GM12865 (cell line): ENCODE data around the gene KRTAP19-6.

Experiments used
- DNase-seq: peaks from one replicate; pipeline ENCODE4 v3.0.0; 2010; ENCODE audit warnings: low read depth
- H3K4me3 ChIP-seq: 2 replicates; pipeline ENCODE4 v1.5.1; 2011; ENCODE audit warnings: mild to moderate bottlenecking, low read depth, low read length, control low read depth
- CTCF ChIP-seq: IDR thresholded peaks from 2 replicates; pipeline ENCODE4 v1.5.1; 2011; ENCODE audit warnings: low read length, control low read depth, low read depth, inconsistent platforms; ENCODE audit not compliant: insufficient read depth; ENCODE audit errors: missing control alignments

The KRTAP19-6 gene

GRCh38 chr21:30563630-30564029, 22.0 kb upstream of the KRTAP19-6 start:
- H3K4me3 ChIP-seq = no peak overlapping the region
- DNase-seq = no peak
- TF ChIP-seq CTCF = no peak

GRCh38 chr21:30563072-30563471, 21.4 kb upstream of the KRTAP19-6 start:
- no peak for DNase-seq
- no peak for TF ChIP-seq CTCF
- H3K4me3 ChIP-seq = no peak overlapping the region

GRCh38 chr21:30561957-30562356, 20.3 kb upstream of the KRTAP19-6 start:
- no peak for DNase-seq
- TF ChIP-seq CTCF = no peak

GRCh38 chr21:30561264-30561895, 19.7 kb upstream of the KRTAP19-6 start, which contains the start of gene KRTAP19-7:
KRTAP19-7 (minus strand) TSS chr21:30561314; CDS start chr21:30561289, 25 bp downstream.
- TF ChIP-seq CTCF = no peak

More at GRCh38 chr21:30561957-30562356, 20.3 kb upstream of the KRTAP19-6 start:
- no peak overlapping the region for H3K4me3 ChIP-seq

GRCh38 chr21:30555095-30555494, 13.4 kb upstream of the KRTAP19-6 start:
- no peak for TF ChIP-seq CTCF
- DNase-seq = no peak
- no peak overlapping the region for H3K4me3 ChIP-seq

More at GRCh38 chr21:30561264-30561895, 19.7 kb upstream of the KRTAP19-6 start, which contains the start of gene KRTAP19-7:
- no peak within 1 kb of the TSS for H3K4me3 ChIP-seq
- DNase-seq = no peak

- no peak for TF ChIP-seq CTCF
- H3K4me3 ChIP-seq = no peak overlapping the region
- DNase-seq = no peak
Observed at GRCh38 chr21:30552782-30553181, 11.1 kb upstream of the KRTAP19-6 start.

- H3K4me3 ChIP-seq = no peak overlapping the region
- no peak for DNase-seq
- TF ChIP-seq CTCF = no peak
Observed at GRCh38 chr21:30518876-30519275, 22.8 kb downstream of the KRTAP19-6 start.
